HepG2 (cell line): ENCODE measurements around the gene IL1A.

Experiments used
- FOSL2 ChIP-seq: sonication (generic); formaldehyde crosslinking; IDR thresholded peaks from 2 replicates; pipeline ENCODE4 v1.4.0; 2020; ENCODE audit warnings: missing genetic modification reagents
- POLR2AphosphoS5 ChIP-seq: IDR thresholded peaks from 2 replicates; pipeline ENCODE4 v1.6.1; 2012; ENCODE audit warnings: low read depth, low read length
- RAD51 ChIP-seq: fragments of 450-650 bp; IDR thresholded peaks from 2 replicates; pipeline ENCODE4 v1.6.1; 2016; ENCODE audit warnings: borderline replicate concordance
- SNRNP70 ChIP-seq: fragments of 200-400 bp; formaldehyde crosslinking; IDR thresholded peaks from 2 replicates; pipeline ENCODE4 v1.6.1; 2017; ENCODE audit warnings: mild to moderate bottlenecking, low read depth, low read length, moderate library complexity

DNA sequence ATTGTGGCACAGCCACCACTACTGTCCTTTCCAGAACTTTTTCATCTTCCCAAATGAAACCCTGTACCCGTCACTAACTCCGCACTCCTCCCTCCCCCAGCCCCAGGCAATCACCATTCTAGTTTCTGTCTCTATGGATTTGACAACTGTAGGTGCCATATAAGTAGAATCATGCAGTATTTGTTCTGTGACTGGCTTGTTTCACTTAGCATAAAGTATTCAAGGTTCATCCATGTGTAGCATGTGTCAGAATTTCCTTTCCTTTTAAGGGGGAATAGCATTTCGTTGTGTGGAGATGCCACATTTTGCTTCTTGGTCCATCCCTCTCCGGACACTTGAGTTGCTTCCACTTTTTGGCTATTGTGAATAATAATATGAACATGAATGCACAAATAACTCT lies 19.0 kb downstream of the IL1A start:
- TF ChIP-seq FOSL2 (no peak), RAD51 (no peak), SNRNP70 (no peak), POLR2AphosphoS5 (no peak)
